GM19099 (cell line): ENCODE results near the gene EMC10.

Source experiments
- POLR2A ChIP-seq: IDR thresholded peaks from 3 replicates; pipeline ENCODE4 v1.6.1; 2011; ENCODE audit warnings: low read depth; ENCODE audit not compliant: insufficient read length; ENCODE audit errors: extremely low read depth

The EMC10 gene

GRCh38 chr19:50482916-50483315, 6.6 kb downstream of the EMC10 start:
- no peak for TF ChIP-seq POLR2A

- no peak for TF ChIP-seq POLR2A
Observed at GRCh38 chr19:50485284-50485955, 9.1 kb downstream of the EMC10 start.

- no peak for TF ChIP-seq POLR2A
Observed at GRCh38 chr19:50486823-50487515, 10.7 kb downstream of the EMC10 start.

GRCh38 chr19:50488389-50489194, 12.3 kb downstream of the EMC10 start:
- no peak for TF ChIP-seq POLR2A

- no peak for TF ChIP-seq POLR2A
Observed at GRCh38 chr19:50489461-50490011, 13.2 kb downstream of the EMC10 start.

- no peak for TF ChIP-seq POLR2A
Observed at GRCh38 chr19:50490411-50490811, 14.1 kb downstream of the EMC10 start.

- TF ChIP-seq POLR2A = no peak
Observed at GRCh38 chr19:50490991-50491472, 14.7 kb downstream of the EMC10 start.

GRCh38 chr19:50492303-50493052, 16.2 kb downstream of the EMC10 start:
- TF ChIP-seq POLR2A = no peak

- TF ChIP-seq POLR2A = no peak
Observed at GRCh38 chr19:50493171-50493570, 16.9 kb downstream of the EMC10 start.

GRCh38 chr19:50494186-50495019, 18.1 kb downstream of the EMC10 start:
- TF ChIP-seq POLR2A = no peak

GRCh38 chr19:50495020-50495531, 18.8 kb downstream of the EMC10 start:
- TF ChIP-seq POLR2A = no peak

GRCh38 chr19:50496189-50497021, 20.1 kb downstream of the EMC10 start:
- no peak for TF ChIP-seq POLR2A

- no peak for TF ChIP-seq POLR2A
Observed at GRCh38 chr19:50497022-50497405, 20.7 kb downstream of the EMC10 start.
